Brain pericyte (primary cell): ENCODE results near the gene KRTAP10-3.

Experiments used
- DNase-seq: peaks from one replicate; pipeline ENCODE4 v3.0.0-alpha.2; 2012; ENCODE audit warnings: low read depth, low spot score

Gene KRTAP10-3

DNA sequence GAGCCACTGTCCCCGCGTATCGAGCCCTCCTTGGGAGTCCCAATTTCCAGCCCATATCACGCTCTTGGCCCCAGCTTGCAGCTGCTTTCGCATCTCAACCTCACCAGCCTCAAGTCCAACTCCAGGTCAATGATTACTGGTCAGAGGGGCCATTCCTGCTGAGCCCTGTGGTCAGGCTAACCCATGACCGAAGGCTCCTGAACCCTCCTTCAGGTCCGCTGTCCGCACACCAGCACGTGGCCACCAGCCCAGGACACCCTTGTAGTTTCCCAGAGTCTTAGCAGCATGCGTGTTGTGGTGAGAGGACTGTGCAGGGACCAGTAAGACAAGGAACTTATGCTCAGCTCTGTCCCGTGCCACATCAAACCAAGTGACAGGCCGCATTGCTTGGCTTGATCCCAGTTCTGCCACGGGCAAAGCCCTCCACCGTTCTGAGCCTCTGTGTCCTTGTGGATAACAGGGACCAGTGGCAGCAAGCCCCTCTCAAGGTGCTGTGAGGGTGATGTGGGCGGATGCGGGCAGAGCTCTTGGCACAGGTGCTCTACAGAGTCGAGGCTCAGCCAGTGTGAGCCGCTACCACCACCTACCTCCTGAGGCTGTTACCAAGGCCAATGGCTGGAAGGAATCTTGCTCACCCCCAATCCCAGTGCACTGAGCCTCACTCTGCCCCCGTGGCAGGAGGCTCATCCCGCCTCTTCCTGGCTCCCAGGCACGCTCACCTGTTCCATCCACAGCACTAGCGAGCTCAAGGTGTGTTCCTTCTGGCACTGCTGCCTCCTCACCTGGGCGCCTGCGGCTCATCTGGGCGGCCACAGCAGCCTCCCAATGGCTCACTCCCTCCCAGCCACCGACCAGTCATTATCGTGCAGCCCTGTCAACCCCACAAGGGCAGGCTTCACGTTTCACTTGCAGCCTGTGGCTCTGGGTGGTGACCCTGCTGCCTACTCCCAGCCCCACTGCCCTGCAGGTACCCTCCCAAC lies 39.0 kb downstream of the KRTAP10-3 start:
- DNase-seq = no peak

DNA sequence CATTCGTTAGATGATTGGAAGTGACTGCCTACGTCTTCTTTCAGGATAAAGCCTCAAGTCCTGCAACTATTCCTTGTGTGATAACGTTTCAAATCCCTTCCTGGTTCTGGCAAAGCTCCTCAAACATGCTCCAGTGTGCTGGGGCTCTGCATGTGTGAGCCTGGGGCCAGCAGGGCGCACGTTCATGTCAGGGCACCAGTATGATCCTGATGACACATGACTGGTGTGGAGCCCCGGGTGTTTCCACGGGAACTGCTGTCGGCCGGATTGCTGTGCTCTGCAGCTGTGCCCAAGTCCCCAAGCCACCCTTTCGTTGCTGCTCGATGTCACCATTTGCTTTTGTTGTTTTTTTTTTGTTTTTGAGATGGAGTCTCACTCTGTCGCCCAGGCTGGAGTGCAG lies 39.9 kb downstream of the KRTAP10-3 start:
- no peak for DNase-seq

DNA sequence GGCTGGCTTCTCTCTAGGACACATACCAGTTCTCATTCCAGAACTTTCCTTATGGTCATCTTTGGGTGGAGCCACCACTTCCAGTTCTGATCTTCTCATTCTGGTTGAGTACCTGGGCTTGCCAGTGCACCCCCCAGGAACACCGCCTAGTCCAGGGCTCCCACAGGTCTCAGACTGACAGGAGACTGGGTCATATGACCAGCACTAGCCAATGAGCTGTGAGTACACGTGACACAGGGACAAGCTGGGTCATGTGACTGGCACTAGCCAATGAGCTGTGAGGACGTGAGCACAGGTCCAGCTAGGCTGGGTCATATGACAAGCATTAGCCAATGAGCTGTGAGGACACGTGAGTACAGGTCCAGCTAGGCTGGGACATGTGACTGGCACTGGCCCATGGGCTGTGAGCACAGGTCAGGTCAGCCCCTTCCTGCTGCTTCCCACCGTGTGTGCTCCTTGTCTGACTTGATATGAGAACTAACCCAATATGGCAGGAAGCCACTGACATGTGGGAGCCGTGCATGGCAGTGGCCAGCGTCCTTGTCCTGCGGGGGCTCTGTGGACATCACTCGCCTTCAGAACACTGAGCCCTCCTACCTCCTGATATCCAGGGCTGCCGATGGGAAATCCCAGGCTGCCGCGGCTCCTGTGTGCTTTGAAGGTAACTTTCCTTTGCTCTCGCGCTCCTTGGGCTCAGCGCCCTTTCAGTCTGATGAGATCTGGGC lies 41.3 kb downstream of the KRTAP10-3 start:
- no peak for DNase-seq

DNA sequence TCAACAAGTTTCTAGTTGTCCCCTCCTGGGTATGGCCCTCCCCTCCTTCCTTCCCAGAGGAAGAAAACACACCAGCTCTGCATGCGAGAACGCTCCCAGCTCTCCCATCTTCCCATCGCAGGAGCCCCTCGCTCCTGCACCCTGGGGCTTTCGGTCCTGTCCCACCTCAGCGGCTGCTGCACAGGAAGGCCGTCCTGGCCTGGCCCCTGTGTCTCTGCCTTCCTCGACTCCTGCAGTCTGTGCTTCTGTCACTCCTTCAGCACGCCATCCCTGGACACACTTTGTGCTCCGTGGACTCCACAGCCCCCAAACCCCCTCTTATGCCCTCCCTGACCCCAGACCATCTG lies 41.8 kb downstream of the KRTAP10-3 start:
- DNase-seq = no peak

DNA sequence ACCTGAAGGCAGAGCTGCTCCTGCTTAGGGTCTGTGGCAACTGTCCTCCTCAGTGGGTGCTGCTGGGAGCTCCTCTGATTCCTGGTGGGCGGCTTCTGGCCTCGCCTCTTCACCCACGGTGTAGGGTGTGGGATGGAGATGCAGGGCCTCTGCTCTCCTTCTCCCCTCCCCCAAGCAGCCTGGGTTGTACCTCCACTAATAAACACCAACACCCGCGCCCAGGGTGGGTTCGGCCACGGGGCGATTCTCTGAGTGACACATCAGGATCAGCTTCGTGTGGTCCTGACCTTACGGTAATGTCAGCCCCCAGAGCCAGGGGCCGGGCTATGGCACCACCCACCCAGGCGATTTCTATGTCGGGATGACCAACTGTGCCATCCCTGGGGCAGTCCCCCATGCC lies 42.3 kb downstream of the KRTAP10-3 start:
- DNase-seq = no peak

DNA sequence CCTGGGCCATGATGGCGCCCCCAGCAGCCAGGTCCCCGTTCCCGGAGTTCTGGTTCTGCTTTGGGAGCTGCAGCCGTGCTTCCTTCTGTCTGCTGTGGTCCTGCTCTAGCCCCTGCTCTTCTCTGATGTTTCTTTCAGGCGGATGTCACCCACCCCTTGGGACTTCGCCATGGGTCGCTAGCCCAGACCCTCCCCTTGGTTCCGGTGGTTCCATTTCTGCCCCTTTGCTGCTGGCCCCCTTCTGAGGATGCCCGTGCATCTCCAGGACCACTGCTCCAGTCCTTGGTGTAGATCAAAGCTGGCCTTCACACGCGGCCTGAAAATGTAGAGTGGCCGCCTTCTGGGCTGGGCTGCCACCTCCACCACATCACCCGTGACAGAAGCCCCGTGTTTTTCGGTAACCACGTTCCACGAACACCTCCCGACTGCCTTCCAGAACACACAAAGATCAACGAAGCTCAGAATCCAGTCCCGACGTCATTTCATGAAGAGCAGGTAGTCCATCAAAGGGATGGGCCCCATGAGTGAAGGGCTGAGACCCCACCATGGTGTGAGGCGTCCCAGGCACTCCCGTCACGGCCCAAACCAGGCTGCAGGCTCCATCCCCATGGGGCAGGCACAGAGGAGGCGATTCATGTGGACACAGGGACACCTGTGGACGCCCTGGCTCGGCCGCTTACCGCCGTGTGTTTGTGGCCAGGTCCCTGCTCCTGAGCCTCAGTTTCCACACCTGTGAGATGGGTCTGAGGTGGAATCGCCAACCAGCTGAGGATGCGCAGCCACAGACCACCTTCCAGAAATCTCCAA lies 43.0 kb downstream of the KRTAP10-3 start:
- no peak for DNase-seq

DNA sequence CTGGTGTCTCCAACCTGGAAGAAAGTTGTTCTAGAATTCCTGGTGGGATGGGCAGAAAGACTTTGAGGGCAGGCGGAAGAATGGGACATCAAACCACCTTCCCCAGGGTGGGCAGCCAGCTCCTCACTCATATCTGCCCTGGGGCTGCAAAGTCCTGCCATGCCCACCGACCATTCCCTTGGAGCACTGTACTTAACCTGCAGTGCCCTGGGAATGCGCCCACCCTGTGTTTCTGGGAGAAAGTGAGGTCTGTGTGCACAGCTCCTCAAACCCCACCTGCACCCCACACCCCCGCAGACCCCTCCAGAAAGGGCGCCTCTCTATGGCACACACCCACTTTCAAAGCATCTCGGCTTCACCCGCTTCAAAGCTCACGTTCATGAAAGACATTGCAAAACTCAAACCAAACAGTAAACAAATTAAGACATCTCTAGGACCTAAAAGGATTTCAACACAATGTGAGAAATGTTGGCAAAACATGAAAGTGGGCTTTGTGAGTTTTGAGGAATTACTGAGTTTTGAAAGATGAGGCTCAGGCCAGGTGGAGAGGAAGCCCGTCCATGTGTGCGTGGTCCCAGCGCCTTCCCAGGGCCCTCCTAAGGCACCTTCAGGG lies 43.7 kb downstream of the KRTAP10-3 start:
- no peak for DNase-seq

DNA sequence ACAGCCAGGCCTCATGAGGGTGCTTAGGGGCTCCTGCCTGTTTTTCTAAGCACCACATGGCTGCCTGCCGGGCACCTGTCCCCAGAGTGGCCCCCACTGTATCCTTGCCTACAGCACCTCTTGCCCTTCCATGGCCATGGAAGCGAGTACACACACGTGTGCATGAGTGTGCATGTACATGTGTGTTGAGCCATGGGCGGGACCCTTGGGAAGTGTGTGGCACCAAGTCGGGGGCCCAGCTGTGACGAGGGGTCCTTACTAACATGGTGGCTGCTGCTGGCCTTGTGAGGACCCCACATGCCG lies 44.4 kb downstream of the KRTAP10-3 start:
- no peak for DNase-seq

DNA sequence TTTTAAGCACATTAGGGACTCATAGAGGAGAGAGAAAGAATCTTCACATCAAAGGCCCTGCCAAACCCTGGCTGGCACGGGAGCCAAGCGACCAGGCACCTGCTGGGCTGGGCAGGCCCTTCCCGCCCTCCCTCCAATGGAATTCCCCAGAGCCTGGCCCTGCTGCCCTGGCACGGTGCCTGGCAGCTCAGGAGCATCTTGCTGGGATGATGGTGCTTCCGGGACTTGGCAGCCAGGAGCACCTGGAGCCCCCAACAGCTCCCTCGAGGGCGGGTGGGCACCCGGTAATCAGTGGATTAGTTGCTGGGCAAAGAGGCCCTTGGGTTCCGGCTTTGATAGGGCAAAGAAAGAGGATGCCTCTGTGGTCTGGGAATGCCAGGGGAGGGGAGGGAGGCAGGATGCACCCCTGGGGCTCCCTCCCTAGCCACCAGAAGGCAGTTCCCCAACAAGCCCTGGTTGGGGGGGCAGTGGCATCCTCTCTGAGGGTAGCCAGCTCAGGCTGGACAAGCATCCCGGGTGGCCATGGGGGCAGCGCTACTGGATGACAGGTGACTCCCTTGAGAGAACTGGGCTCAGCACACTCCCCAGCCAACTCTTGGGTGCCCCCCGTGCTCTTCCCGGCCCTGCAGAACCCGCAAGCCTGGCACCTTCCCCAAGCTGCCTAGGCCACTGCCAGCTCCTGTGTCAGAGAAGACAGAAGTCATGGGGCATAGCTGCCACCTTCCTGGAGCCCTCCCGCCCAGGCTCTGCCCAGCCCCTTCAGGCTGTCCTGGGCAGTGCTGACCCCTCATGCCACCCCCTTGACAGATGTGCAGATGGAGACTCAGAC lies 45.0 kb downstream of the KRTAP10-3 start:
- DNase-seq = no peak

DNA sequence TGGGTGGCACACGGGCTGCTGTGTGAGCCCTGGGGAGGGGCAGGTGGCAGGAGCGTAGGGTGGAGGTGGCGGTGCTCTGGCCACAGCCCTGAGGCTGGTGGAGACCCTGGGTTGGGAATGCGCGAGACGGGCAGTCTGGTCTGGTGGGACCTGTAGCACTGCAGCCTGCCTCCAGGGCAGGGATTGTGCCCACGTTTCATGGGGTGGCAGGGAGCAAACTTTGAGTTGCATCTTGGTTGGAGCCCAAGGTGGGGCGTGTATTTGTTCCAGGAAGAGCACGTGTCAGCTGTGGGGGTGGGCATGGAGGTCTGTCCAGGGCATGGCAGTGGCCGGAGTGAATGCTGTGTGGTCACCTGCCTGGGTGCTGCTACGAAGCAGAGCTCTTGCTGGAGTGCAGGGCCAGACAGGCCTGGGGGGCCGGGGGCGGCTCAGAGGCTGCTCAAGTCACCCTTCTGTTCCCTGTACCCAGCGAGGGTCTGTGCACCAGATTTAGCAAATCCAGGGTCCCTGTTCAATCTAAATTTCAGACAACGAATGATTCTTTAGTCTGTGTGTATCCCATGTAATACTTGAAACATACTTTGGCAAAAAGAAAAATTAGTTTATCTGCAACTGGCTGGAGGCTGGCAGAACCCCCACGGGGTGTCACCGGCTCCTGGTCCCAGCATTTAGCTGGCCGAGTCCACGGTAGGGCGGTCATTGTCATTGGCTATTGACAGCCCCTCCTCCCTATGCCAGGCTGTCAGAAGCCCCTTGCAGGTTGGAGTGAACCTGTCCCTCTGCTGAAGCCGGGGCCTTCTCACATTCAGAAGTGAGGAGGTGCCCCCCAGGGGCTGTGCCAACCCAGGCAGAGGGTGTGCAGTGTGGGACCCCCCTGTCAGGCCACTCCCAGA lies 45.9 kb downstream of the KRTAP10-3 start:
- no peak for DNase-seq

DNA sequence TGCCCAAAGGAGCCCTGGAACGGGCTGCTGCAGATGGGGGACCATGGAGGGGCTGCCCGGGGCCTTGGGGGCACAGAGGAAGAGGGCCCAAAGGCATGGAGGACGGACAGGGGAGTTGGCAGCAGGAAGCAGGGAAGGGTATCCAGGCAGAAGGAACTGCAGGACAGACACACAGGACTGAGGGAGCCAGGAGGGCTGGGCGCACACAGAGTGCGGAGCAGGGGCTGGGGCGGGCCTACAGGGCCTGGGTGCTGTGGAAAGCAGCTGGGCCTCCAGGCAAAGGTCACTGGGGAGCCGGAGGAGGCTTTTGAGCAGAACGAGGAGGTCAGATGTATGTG lies 46.7 kb downstream of the KRTAP10-3 start:
- DNase-seq = no peak

DNA sequence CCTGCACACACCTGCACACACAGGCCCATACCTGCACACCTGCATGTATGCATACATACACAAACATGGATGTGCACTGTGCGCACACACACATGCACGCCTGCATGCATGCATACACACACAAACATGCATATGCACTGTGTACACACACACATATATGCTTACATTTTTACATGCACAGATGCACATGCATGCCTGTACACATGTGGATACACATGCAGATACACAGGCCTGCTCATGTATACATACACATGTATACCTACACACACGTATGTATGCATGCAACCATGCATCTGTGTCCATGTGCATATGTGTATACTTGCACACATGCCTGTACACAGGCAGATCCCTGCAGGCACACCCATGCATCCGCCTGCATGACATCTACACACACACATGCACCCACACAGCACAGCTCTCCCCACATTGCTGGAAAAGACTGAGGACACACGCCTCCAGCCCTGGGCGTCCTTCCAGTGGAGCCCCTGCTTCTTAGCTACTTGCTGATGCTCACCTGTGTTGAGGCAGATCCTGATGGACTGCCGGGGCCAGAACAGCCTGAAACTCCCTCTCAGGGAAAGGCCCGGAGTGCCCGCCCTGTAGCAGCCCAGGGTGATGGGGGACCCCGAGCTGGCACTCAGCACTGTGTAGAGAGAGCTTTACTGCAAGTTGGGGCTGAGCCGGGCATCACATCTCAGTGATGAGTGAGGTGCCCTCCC lies 47.2 kb downstream of the KRTAP10-3 start:
- DNase-seq = no peak

DNA sequence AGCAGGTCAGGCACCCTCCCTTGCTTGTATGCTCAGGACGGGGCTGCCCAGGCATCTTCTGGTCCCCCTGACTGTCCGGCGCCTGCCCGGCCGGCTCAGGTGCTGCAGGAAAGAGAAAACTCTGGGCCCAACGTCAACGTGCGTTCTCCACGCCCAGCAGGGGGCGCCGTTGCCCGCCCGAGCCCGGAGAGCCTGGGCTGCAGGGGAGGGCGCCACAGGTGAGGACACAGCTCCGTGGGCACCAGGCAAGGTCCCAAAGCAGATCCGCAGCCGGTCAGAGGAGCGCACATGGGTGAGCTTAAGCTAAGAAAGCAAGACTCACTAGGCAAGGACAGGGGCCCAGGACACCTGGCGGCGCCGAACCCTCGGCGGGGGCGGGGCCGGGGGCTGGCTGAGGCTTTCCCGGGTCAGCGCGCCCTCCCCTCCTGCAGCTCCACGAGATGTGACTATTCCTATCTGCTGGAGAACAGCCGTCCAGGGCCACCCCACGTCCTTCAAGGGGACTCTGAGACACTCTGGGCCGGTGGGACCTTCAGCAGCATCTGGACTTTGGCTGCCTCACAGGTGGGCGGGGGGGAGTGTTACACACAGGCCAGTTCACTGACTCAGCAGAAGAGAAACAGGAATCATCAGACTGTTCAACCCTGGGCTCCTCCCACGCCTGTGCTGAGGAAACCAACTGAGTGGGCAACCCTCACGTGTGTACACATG lies 47.9 kb downstream of the KRTAP10-3 start:
- DNase-seq = no peak

DNA sequence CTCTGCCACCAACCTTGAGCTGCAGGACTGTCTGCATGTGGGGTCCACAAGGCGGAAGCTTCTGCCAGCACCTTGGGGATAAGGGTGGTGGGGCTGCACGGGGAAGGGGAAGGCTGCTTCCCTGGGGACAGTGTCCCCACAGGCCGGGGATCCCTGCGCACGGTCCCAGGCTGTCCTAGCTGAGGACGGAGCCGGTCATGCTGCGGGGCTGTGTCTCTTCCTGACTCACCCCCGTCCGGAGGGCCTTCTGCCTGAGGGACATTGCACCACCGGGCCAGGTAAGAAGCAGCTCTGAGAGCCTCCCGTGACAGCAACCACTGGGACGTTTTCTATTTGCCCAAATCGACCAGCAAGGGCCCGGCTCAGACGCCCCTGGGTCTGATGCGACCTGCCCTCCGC lies 48.5 kb downstream of the KRTAP10-3 start:
- no peak for DNase-seq

DNA sequence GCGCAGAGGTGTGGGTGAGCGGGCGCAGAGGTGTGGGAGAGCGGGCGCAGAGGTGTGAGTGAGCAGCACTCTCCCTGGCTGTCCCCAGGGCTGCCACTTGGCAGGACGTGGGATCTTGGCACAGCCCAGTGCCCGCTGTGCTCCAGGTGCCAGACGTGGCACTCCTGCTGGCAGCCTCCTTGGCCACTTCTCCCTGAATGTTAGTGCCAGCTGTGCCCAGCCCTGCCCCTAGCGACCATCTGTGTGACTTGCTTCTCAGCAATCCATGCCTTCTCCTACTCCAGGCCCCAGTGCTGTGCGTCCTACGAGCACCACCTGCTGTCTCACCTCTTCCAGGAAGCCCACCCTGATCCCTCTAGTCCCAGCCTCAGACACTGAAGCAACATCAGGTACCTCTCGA lies 49.1 kb downstream of the KRTAP10-3 start:
- DNase-seq = no peak

DNA sequence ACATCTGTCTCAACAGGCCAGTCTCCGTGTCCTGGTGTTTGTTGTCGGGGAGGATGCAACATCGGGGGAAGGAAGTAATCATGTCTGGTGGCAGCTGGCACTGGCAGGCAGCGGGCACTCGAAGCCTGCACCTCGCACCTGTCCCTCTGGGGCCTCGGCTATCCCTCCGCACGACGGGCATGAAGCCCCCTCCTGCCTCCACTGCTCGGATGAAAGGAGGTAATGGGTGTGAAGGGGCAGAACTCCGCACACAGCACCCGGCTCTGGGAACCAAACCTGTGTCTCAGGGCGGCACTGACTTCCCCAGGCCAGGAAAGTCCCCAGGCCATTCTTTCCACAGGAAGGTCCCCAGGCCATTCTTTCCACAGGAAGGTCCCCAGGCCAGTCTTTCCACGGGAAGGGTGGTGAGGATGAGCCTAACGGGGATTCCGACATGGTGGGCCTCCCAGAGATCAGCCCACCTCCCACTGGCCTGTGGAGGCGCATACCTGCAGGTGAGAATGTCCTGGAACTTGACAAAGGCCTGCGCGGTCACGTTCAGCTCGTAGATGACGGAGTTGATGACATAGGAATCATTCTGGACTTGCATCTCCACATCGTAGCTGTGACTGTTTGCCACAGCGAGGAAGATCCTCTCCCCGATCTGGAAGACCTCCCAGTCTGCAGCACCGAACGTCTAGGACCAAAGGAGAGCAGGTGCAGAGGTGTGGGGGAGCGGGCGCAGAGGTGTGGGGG lies 49.7 kb downstream of the KRTAP10-3 start:
- DNase-seq = no peak

DNA sequence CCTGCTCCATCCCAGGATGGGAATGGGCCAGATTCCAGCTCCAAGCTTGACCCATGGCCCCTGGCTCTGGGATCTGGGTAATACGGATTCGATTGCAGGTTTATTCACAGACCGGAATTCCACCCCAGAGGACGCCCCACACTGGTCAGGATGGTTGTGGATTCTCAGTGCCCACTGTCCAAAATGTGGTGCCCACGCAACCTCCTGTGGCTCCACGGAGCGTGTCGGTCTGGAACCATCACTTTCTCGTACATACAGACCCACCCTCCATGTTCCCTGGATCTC lies 50.2 kb downstream of the KRTAP10-3 start:
- no peak for DNase-seq
